Fibroblast of skin of left quadriceps (primary cell): ENCODE measurements around the gene C2CD3.
"Not testable (repeated sequence)": the region's sequence is repeated elsewhere in the genome, so short reads cannot be mapped to it uniquely, and the experiment has no call there.

Experiments
- DNase-seq, 2 experiments: peaks; one replicate each; pipeline ENCODE4 v3.0.0-alpha.2; 2013; ENCODE audit warnings: low read depth in 2 of 2

C2CD3 gene

DNA sequence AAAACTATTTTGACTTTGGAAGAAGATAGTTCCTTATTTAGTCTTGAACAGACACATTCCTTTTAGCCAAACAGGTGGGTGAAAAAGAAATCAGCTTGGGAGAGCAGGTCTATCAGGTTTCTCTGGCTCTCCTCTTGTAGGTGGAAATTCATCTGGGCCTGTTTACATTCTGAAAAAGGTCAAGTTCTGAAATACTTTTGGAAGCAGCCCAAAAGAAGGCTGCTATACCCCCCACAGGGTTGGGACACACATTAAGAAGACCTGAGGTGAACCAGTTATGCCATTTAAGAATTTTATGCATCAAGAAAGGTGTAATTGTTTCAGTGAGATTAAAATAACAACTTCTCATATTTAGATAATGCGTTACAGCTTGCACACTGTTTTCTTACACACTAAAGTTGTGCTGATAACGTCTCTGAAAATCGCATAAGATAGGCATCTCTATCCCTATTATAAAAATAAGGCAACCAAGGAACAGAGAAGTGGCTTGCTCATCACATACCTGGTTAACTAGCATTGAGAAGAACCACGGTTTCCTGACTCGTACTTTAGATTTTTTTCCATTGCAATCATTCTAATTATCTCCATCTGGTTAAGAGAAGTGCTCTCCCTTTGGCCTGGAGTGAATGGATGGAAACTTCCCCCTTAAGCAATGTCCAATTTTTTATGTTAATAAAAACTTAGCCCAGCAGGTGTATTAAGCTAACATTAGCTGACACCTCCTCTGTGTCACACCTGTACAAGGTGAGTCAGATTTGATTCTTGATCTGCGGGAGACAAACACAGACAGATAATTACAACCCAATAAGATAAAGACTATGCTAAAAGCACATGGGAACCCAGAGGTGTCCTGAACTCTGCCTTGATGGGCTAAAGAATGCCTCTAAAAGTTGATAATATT is 101.4 kb downstream of the C2CD3 start:
- peak in 1 of 2 experiments; percentile 21 for DNase-seq

DNA sequence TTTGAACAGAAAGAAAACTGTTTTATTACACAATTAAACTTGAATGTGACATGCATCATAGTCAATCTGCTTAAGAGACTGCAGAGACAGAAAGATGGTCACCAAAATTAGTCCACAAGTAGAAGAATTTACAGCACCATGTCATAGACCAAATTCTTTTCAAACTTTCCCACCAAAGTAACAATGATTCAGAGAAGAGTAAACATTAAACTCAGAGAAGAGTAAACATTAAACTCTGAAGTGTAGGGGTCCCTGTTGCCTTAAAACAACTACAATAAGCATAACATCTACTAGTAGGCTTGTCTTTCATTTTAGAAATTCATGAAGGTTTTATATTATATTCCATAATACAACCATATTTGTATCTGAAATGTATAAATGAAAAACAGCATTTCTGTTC is 104.1 kb downstream of the C2CD3 start:
- DNase-seq = not testable (repeated sequence)

DNA sequence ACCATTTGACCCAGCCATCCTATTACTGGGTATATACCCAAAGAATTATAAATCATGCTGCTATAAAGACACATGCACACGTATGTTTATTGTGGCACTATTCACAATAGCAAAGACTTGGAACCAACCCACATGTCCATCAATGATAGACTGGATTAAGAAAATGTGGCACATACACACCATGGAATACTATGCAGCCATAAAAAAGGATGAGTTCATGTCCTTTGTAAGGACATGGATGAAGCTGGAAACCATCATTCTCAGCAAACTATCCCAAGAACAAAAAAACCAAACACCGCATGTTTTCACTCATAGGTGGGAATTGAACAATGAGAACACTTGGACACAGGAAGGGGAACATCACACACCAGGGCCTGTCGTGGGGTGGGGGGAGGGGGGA is 105.3 kb downstream of the C2CD3 start:
- DNase-seq = not testable (repeated sequence)

GRCh38 chr11:74063628-74064027 is 107.2 kb downstream of the C2CD3 start:
- DNase-seq = not testable (repeated sequence)

GRCh38 chr11:74061599-74061998 is 109.2 kb downstream of the C2CD3 start:
- not testable (repeated sequence) for DNase-seq

- DNase-seq = peak; percentile 7 to 13
Observed at GRCh38 chr11:74057249-74058151, 113.3 kb downstream of the C2CD3 start.

DNA sequence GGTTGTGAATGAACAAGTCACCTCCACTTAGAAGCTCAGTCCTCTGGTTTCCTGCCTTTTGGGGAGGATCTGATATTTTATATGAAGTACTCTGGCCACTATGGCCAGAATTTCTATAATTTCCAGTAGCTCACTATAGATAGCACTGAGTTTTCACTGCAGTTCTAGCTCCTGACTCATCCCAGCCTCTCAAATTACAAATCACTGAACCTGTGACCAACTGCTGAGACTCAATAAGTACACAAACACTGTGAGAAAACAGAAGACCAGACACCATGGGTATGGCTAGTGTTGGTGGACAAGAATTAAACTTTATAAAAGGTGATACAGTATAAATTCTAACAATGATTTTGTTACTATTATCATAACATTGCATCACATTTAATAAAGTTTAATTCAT is 114.9 kb downstream of the C2CD3 start:
- DNase-seq = peak; percentile 16 to 25

DNA sequence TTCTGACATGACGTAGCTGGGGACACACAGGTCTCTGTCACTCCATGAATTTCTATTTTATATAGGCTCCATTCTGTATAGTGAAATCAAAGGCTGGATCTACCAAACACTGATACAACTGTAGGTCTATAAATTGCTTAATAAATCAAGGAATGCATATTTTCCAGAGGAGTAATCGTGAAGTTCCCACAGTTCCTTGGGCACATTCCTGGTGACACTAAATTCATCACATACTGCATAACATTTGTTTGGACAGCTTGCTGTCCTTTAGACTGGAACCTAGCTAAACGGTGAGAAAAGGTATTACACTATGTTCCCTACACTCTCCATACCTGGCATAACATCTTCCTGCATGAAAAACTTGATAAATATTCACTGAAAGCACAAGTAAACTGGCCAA is 120.3 kb downstream of the C2CD3 start:
- DNase-seq = no peak

- DNase-seq = no peak
Observed at GRCh38 chr11:74048993-74049392, 121.8 kb downstream of the C2CD3 start.

DNA sequence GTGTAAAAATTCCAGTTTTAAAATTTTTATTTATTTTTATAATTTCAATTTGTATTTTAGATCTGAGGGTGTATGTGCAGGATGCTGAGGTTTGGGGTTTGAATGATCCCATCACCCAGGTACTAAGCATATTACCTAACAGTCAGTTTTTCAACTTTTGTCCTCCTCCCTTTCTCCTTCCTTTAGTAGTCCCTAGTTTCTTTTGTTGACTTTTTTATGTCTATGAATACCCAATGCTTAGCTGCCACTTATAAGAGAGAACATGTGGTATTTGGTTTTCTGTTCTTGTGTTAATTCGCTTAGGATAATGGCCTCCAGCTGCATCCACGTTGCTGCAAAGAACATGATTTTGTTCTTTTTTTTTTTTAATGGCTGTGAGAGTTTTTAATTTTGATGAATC is 126.3 kb downstream of the C2CD3 start:
- DNase-seq = no peak

- no peak for DNase-seq
Observed at GRCh38 chr11:74043450-74043849, 127.4 kb downstream of the C2CD3 start.

GRCh38 chr11:74037309-74037708 is 133.5 kb downstream of the C2CD3 start:
- DNase-seq = no peak

DNA sequence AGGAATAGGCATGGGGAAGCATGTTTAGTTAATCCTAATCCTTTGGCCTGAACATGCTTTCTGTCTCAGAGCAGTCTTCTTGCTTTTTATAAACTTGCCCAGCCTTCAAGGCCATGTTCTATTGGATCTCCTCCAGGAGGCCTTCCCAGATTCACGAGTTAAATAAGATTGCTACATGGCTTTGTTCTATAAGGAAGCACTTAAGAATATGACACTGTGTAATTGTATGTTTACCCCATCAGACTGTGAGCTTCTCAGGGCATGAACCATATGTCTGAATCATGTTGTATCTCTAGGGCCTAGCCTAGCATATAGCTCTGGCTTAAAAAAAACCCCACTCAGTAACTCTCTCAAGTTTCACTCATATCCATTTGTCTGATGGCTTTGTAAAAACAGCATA is 135.5 kb downstream of the C2CD3 start:
- no peak for DNase-seq

GRCh38 chr11:74033046-74033445 is 137.8 kb downstream of the C2CD3 start:
- DNase-seq = no peak

GRCh38 chr11:74030723-74031676 is 139.8 kb downstream of the C2CD3 start:
- no peak for DNase-seq

DNA sequence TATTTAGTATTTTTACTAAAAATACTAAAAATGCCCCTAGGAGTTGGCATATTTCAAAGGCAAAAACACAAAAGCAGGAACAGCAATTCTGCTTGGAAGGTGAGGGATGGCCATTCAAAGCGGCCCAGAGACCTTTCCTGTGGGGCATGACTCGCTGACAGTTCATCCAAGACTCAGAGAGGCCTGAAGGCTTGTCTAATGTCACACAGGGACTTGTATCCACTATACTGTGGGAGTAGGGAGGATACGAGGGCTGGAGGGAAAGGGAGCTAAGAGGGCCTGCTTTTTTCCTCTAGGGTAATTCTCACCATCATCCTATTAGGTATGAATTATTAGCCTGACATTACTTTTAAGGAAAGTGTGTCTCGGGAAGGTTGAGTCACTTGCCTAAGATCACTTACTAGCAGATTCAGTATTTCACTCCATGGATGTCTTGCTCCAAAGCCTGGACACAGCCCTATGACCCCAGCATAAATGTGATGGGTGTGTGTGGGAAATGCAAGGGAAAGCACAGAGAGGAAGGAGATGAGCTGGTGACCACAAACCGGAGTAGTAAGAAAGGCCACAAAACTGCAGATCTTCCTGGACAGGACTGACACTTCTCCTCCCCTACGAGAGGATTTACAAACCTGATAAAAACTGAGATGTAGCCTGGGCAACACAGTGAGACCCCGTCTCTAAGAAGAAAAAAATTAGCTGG is 145.2 kb downstream of the C2CD3 start:
- DNase-seq = no peak

DNA sequence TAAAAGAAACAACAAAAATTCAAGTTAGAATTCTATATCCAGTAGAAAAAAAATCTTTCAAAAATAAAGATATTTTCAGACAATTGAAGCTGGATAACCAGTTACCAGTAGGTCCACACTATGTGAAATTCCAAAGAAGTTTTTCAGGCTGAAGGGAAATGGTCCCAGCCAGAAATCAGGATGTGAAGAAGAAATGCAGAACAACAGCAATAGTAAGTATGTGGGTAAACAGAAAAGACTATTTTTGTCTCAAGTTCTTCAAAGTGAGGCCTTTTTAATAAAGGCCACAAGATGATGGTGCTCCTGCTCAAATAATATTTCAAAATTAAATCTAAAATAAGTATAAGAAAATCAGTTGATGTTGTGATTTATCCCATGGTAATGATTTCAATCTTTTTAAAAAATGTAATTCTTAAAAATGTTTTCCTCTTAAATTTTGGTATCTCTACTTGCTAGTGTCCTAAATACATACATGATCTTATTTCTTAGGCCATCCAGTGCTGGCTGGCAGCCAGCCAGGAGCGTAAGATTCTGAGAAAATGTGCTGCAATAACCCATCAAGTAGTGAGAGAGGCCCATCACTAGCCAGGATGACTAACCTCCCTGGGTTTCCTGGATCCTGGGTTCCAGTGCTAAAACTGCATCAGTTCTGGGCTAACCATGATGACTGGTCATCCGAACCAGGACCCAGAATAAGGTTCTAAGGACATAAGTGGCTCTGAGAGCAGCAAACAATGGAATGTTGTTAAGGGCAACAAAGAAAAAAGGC is 146.4 kb downstream of the C2CD3 start:
- peak; percentile 66 to 71 for DNase-seq

GRCh38 chr11:74023276-74023675 is 147.5 kb downstream of the C2CD3 start:
- DNase-seq = no peak

DNA sequence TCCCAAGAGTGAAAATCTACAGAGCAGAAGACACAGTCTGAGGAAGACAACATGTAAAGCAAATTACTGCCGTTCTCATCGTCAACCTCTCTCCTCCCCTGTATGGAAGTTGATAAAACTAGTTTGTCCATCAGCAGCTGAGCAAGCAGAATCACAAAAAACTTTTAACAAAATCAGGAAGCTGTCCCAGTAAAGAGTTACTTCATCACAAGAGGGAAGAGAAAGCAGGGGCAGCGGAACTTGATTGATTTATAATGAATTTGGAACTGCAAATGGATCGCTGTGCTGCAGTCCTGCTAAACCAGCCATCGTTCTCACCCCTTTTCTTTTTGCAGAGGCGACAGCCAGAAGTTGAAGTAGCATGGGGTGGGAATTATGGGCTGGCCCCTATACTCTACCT is 148.3 kb downstream of the C2CD3 start:
- DNase-seq = no peak

GRCh38 chr11:74021998-74022397 is 148.8 kb downstream of the C2CD3 start:
- DNase-seq = no peak
